NCI-H748 (cell line): Measurements from ENCODE around the gene SRXN1.

ENCODE experiments used
- DNase-seq: peaks from one replicate; lab custom pipeline; 2025; ENCODE audit not compliant: unreplicated experiment; lab: John Stamatoyannopoulos, UW

Gene SRXN1

DNA sequence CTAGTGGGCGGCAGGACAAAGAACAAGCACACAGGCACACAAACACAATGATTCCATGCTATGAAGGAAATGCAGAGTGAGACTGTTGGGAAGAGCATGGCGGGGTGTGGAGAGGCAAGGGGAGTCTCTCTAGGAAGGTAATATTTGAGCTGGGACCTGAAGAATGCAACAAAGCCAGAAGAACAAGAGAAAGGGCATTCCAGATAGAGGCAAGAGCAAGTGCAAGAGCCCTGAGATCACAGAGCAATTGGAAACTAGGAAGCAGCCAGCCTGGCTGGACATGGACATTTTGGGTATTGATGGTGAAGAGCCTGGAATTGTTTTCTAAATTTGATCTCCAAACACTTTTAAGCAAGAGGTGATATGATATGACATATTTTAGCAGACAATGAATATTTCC, 15.4 kb downstream of the SRXN1 start:
- no peak for DNase-seq

DNA sequence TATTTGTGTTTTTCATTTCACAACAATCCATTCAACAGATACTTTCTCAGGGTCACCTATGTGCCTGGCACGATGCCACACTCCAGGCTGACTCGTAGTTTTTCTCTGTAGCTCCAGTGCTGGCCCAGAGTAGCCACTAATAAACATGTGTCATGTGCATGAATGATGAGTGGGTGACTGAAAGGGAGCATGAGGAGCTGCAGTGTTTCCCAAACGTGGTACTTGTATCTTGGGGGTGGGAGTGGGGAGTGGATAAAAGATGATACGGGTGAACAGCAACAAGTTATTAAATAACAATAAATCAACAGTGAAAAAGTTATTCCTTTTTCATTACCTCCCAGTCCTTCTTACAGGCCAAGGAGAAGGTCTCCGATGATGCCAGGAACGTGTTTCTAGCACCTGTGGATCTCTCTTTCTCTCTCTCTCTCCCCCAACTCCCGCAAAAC, 17.1 kb downstream of the SRXN1 start:
- no peak for DNase-seq

DNA sequence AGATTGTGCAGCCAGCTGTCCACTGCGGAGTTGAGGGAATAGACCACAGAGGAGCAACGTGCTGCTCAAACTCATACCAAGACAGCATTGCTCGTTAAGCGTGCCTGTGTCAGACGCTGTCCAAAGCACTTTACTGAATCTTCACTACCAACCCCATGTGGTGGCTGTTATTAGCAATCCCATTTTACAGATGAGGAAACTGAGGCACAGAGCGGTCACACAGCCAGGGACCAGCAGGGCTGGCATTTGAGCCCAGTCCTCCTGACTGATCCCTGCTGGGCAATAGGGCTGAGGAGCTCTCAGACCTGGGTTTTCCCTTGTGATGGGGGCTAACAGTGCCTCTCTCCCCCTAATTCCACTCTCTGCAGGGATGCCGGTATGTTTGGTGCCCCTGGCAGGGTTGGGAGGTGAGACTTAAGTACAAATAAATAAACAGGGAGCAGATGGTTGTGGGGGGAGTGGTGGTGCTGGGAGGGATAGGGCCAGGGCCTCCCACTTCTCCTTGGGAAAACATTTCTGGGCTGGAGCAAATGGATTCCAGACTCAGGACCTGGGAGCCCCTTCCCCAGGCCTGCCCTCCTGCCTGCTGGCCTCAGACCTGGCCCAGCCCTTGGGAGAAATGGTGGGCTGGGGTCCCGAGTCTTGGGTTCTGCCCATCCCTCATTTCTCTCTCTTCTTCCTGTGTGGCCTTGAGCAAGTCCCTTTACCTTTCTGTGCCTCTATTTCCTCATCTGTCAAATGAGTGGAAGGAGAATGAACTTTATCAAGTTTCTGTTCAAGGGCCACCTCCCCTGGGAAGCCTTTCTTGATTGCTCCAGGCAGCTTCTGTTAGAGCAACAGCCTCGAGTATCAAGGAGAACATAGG, 17.7 kb downstream of the SRXN1 start:
- no peak for DNase-seq

DNA sequence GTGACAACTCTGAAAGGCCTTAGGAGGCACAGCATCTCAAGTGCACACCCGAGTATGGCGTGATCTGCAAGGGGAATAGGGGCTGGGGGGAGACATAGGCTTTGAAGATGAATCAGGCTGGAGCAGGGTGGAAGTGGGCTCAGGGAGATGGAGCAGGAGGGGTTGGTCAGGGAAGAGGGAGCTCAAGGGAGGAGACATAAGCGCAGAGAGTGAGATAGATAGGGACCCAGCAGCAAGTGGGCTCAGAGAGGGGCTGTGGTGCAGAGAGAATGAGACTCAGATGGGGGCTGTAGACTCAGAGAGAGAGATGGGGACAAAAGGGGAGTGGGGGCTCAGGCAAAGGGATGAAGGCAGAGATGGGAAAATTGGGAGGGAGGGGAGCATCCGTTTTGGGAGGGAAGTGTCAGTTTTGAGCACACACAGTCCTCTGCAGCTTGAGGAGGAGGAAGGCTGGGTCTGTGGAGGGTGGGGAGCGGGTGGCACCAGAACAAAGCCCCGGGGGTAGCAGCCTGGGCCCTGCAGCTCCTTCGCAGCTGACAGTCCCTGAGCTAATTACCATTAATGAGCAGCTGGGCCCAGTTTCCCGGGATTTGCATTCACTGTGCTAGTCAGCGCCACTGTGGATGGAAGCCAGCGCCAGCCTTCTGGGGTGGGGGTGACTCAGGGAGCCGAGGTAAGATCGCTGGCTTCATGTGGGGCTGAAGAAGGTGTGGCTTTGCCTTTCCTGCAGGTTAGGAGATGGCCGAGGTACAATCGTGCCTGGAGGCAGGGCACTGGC, 18.7 kb downstream of the SRXN1 start:
- DNase-seq: peak; percentile 34

DNA sequence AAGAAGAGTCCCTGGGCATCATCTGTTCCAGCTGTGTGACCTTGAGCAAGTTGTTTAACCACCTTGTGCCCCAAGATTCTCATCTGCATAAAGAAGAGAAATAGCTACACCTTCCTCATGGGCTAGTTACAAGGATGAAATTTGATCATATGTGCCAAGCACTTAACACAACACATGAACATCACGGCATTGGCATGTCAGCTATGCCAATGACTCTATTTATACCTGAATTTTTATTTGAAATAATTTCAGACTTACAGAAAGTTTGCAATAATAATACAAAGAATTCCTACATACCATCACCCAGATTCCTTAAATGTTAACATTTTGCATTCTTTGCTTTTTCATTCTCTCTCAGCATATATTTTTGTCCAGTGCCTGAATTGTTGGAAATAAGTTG, 21.9 kb downstream of the SRXN1 start:
- DNase-seq: no peak

DNA sequence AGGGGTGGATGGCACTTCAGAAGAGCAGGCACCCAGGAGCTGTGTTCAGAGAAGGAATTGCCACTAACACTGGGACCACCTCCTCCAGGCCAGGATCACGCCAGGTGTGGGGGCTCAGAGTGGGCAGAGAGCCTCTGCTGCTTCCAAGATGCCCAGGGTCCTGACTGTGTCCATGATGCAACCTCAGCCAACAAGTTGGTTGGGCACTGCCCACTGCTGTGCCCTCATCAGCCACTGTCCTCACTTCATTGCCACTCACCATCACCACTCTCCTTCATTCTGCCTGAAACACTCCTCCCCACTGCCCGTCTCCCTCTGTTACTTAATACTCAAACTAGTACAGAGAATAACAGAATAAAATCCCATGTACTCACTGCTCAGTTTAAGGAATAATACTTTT, 26.4 kb downstream of the SRXN1 start:
- no peak for DNase-seq

DNA sequence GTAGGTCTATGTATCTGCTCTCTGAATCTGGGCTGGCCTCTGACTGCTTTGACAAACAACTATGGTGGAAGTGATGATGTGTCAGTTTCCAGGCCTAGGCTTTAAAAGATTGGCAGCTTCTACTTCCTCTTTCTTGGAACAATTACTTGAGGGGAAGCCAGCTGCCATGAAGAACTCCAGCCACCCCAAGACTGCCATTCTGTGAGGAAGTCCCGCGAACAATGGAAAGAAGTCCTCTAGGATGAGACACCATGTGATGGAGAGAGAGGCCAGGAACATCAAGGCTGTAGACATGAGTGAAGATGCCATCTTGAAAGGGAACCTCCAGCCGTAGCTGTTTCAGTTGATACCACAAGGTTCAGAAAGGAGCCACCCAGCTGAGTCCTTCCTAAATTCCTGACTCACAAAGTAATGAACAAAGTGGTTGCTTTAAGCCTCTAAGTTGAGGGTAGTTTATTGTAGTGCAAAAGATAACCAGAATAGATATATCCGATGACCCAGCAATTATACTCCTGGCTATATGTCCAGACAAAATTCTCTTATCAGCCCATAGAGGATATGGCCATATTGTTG, 27.6 kb downstream of the SRXN1 start:
- no peak for DNase-seq

DNA sequence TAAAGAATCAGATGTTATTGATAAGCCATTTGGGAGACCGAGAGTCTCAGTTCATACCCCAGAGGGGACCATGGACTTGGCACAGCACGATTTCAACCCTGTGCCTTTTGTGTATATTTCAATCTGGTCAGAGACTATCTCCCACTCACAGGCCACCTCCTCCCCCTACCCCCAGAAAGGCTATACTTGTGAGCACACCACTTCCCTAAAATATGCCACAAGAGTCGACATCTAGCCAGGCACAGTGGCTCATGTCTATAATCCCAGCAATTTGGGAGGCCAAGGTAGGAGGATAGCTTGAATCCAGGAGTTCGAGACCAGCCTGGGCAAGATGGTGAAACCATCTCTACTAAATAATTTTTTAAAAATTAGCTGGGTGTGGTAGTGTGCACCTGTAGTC, 29.3 kb downstream of the SRXN1 start:
- no peak for DNase-seq

DNA sequence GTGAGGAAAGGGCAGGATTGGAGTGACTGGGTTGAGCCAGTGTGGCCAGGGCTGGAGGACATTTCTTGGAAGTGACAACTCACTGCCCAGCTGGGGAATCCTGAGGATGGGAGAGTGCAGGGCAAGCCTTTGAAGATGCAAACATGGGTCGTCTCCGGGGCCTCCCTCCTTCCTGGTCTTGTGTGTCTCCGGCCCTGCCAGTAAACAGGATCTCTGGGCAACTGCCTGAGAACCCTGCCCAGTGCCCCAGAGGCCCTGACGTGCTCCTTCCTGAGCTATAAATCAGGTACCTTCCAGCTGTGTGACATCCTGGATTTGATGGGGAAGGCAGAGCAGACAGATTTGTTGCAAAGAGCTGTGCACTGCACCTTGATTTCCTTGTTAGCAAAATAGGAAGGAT, 30.0 kb downstream of the SRXN1 start:
- no peak for DNase-seq

DNA sequence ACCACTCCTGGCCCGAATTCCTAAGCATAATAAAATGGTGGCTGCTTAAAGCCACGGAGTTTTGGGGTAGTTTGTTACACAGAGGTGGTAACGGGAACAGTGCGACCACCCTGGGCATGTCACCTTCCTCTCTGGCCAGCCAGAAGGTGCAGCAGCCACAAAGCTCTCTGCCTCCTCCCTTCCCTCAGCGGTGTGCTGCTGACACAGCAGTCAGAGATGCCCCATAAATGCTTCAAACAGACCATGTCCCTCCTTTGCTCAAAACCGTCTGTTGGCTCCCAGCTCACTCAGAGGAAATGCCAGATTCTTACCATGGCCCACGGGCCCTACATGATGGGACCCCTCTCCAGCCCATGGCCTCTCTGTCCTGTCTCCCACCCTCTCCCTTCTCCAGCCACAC, 30.8 kb downstream of the SRXN1 start:
- DNase-seq: no peak

DNA sequence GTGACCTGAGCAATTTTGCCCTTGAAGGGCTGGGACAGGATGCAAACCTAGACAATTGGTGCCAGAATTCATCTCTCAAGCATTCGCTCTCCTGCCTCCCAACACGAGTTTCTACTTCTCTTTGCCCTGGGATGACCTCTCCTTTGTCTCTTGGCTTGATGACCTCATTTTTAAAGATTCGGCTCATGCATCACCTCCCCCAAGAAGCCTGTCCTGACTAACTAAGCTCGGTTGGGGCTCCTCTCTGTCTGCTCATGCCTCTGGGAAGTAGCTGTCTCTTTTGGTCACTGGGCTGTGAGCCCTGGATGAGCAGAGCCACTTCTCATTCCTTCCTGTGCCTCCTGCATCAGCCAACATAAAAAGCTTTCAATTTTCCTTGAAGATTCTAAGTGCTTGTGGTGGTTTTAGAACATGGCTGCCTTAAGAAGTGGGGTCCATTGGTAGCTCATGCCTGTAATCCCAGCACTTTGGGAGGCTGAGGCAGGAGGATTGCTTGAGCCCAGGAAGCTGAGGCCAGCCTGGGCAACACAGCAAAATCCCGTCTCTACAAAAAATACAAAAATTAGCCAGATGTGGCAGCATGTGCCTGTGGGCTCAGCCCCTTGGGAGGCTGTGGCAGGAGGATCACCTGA, 31.8 kb downstream of the SRXN1 start:
- DNase-seq: no peak

DNA sequence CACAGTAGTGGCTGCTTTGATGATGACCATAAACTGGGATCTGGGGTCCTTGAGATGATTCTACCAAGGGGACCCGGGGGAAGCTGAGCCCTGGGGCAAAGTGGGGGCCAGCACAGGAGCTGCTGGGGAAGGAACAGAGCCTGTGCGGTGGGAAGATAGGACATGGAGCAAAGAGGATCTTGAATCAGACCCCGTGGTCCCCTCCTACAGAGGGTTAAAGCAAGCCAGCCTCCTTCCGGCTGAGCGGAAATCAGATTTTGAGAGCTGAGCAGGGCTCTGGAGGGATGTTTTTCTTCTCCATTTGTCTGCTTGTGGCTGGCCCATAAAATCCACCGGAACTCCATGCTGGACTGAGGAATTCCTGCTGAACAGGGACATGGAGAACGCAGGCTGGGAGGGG, 32.8 kb downstream of the SRXN1 start:
- no peak for DNase-seq

DNA sequence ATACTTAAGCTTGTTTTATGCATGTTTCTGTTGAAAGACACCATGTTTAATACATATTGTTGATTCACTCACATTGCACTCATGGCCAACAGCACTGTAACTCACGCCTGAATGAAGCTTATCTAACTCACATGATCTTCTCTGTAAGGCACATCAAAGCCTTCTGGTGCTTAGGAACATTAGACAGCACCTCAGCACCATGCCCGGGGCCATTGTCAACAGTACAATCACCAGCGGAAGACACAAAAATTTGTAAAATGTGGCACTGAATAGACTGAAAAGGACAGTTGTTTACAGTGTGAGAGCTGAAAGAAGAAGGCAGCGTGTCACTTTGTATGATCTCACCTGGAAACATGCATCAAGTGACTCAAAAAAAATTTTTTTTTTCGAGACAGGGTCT, 34.0 kb downstream of the SRXN1 start:
- no peak for DNase-seq

DNA sequence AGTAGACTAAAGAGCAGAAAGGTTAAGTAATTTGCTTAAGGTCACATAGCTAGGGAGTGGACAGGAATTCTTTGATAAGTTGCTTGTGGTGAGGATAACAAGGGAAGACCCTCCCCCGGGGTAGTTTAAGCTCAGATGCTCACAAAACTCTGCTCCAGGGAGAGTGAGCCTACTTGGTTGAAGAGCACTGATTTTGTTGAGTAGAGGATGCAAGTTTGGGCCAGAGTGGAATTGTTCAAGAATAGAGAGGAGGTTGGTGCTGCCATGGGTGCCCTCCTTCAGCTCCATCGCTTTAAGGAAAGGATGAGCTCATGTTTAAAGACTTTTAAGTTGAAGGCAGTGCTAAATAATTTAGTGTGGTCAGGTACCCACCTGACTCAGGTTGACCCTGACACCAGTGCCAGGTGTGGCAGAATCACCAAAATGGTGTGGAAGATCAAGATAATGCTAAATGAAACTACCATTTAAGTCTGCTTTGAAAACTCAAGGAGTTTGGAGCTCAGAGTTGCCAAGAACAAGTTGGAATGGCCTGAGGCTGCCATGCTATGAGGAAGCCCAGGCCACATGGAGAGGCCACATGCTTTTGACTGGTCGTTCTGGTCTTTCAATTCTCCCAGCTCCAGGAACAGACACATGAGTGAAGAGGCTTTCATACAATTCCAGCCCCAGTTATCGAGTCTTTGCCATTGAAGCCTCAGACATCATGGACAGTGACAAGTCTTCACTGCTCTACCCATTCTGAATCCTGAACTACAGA, 34.9 kb downstream of the SRXN1 start:
- DNase-seq: no peak

DNA sequence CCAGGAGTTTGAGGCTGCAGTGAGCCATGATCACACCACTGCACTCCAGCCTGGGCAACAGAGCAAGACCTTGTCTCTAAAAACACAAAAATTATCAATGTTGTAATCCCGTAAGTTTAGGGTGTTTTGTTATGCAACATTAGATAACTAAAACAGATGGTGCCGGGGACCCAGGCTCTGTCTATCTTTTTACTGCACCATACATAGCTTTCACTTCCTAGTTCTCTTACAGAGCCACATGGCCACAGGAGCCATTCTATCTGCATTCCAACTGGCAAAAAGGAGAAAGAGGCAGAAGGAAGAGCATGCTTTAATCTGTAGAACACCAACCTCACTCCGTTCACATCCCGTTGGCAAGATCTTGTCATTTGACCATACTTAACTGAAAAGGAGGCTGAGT, 37.5 kb downstream of the SRXN1 start:
- DNase-seq: no peak

DNA sequence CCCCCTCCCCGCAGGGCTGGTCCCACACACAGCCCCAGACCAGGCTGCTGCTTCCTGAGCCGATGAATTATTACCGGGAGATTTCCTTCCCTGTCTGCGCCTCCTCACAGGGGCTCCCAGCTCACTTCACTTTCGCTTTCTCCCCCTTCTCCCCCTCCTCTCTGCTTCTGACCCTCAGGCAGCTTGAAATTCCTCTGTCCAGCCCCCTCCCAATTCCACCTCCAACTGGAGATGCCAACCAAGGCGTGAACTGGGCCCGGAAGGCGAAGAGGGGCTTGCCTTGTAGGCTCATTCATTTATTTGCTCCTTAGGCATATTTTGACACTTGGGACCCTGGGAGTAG, 41.2 kb downstream of the SRXN1 start:
- no peak for DNase-seq

DNA sequence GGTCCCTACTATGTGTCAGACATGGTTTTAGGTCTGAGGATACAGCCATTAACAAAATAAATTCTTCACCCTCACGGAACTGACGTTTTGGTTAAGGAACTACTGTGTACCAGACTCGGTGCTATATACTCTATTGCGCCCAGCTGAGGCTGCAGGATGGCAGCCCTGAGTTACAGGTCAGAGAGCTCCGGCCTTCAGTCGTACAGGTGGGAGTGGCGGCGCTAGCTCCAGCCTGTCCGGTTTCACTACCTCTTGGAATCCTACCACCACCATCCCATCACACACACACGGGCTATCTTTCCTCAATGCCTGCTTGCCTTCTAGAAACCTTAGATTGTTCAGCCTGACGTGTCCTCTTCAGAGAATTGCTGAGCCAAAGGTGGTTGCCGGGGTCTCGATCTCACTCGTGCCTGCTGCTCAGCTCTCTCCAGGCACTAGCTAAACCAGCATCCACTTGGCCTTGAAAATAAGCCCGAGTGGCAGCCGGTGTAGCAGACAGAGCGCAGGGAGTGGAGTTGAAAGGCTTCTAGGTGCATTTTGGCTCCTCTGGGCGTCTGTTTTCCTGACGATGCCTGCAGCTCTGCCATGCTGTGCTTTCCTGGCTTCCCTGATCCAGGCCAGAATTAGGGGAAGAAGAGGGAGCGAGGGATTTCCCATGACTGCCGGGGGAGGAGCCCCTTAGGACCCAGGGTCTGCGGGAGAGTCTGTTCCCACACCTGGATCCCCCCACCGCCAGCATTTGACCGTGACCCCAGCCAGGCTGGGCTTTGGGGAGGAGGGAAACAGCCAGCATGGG, 41.8 kb downstream of the SRXN1 start:
- no peak for DNase-seq

DNA sequence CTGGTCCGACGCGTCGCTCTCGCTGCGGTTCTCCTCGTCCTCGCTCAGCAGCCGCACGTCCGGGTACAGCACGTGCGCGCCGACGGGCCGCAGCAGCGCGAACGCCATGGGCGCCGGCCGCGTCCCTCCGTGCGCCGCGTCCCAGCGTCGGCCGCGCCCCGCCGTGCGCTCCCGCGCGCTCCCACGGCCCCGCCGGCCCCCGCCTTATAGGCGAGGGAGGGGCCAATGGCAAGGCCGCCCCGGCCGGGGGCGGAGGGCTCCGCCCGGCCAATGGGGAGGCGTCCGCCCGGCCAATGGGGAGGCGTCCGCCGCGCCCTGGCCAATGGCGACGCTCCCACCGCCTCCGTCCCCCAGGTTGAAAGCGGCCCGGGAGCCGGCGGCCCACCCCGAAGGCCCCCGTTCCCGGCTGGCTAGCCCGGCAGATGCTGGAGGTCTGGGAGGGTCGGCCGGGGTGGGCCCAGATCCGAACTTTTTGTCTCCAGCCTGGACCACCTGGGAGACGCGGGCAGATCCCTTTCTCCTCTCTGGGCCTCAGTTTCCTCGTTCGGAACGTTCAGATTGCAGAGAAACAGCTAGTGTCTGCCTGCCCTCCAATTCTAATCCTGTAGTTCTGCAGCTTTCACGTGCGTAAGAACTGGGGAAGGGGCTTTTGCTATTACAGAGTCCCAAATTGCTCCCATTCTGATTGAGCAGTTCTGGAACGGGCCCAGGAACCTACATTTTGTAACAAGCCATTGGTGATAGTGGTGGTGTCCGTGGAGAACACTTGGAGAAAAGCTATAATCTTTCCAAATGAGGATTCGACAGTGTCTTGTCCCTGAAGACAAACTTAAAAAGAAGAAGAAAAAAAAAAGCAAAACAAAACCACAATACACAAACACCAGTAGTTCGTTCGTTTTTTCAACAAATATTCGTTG, 42.6 kb downstream of the SRXN1 start, which contains the start of gene TCF15:
TSS of gene TCF15 (minus strand) at position 180 of the 917 bp plus-strand sequence. CDS start at position 108, 72 bp downstream.
- DNase-seq: peak; percentile 57
